ENCODE measurements around the gene ZNF581. TPM values are rescaled to one million over a fixed set of nuclear protein-coding genes. Genes with fewer than 3 reads are reported as not detected.
A peak's percentile ranks its signal among the peaks of the same experiment; 100 is the strongest.

Gene ZNF581
- total RNA-seq, 1 experiment from 2014 or later: 39.0 TPM

DNA sequence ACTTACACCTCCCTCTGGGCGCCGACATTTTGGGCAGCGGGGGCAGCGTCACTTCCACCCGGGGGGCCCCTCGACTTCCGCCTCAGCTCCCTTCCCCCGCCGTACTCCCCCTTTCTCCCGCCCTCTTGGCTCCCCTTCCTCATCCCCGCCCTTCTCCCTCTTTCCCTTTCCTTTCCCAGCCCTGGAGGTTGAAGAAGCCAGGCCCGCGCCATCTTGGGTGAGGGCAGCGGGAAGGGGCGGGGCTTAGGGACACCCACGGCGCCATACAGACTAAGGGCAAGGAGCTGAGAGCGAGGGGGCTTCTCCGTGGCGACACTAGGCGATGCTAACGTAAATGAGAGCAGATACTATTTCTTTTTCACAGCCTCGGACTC is 44.0 kb upstream of the ZNF581 start, which contains the start of gene FIZ1:
TSS of gene FIZ1 (minus strand) at position 50 of the 374 bp plus-strand sequence. CDS start 1,652 bp downstream, outside the sequence.
- BruUV-seq (replicated peaks): no TSS peak
- in situ Hi-C loops (cut with HindIII; ENCODE audit: low pct_unique_long_range_greater_than_20kb, low sequenced_read_pairs) (no loop called here), intact Hi-C loops (cut with micrococcal nuclease; ENCODE audit: unreplicated experiment) (no loop called here)
- no peaks in the 10 kb centered on the region for H3K27me3 ChIP-seq (ENCODE audit: control insufficient read depth, insufficient read depth, low read length)
- H3K9me3 ChIP-seq (ENCODE audit: control insufficient read depth, insufficient read depth, low read depth, low read length): no peaks in the 10 kb centered on the region
- CTCF ChIA-PET: interaction anchor here (0.6 to 0.8 kb wide), 2 partner anchors 20 to 30 kb away, joined by 5 to 7 read pairs; no protein-coding TSS in a partner anchor
- TF ChIP-seq POLR2AphosphoS5 (IDR thresholded peaks at IDR 0.05; ENCODE audit: low read depth, low read length) (peak; percentile 10; the same call in 1 of the 2 replicates), SIN3A (IDR thresholded peaks at IDR 0.05; ENCODE audit: borderline replicate concordance, insufficient read depth, low read depth, low read length) (peak; percentile 10; the same call in 1 of the 2 replicates), TCF7L2 (IDR thresholded peaks at IDR 0.05; ENCODE audit: low read depth, low read length) (no peak; the same call in 1 of the 2 replicates)
- TF ChIP-seq, protein P1, sequence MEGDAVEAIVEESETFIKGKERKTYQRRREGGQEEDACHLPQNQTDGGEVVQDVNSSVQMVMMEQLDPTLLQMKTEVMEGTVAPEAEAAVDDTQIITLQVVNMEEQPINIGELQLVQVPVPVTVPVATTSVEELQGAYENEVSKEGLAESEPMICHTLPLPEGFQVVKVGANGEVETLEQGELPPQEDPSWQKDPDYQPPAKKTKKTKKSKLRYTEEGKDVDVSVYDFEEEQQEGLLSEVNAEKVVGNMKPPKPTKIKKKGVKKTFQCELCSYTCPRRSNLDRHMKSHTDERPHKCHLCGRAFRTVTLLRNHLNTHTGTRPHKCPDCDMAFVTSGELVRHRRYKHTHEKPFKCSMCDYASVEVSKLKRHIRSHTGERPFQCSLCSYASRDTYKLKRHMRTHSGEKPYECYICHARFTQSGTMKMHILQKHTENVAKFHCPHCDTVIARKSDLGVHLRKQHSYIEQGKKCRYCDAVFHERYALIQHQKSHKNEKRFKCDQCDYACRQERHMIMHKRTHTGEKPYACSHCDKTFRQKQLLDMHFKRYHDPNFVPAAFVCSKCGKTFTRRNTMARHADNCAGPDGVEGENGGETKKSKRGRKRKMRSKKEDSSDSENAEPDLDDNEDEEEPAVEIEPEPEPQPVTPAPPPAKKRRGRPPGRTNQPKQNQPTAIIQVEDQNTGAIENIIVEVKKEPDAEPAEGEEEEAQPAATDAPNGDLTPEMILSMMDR (IDR thresholded peaks at IDR 0.05): no peak
- TF ChIP-seq, protein P2, sequence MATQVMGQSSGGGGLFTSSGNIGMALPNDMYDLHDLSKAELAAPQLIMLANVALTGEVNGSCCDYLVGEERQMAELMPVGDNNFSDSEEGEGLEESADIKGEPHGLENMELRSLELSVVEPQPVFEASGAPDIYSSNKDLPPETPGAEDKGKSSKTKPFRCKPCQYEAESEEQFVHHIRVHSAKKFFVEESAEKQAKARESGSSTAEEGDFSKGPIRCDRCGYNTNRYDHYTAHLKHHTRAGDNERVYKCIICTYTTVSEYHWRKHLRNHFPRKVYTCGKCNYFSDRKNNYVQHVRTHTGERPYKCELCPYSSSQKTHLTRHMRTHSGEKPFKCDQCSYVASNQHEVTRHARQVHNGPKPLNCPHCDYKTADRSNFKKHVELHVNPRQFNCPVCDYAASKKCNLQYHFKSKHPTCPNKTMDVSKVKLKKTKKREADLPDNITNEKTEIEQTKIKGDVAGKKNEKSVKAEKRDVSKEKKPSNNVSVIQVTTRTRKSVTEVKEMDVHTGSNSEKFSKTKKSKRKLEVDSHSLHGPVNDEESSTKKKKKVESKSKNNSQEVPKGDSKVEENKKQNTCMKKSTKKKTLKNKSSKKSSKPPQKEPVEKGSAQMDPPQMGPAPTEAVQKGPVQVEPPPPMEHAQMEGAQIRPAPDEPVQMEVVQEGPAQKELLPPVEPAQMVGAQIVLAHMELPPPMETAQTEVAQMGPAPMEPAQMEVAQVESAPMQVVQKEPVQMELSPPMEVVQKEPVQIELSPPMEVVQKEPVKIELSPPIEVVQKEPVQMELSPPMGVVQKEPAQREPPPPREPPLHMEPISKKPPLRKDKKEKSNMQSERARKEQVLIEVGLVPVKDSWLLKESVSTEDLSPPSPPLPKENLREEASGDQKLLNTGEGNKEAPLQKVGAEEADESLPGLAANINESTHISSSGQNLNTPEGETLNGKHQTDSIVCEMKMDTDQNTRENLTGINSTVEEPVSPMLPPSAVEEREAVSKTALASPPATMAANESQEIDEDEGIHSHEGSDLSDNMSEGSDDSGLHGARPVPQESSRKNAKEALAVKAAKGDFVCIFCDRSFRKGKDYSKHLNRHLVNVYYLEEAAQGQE (IDR thresholded peaks at IDR 0.05; ENCODE audit: insufficient read depth in 1 of 2, low read depth in 2 of 2, low read length in 1 of 2): no peak
- ATAC-seq (peak; percentile 90), DNase-seq (ENCODE audit: low read depth, low spot score) (peak; percentile 94)
- H3K36me3 ChIP-seq (ENCODE audit: control insufficient read depth, insufficient read depth, low read length): no peaks in the 10 kb centered on the region; the same call in 1 of the 2 replicates
- peak within 1 kb of the TSS; percentile 100 for H3K27ac ChIP-seq (ENCODE audit: low read length)
- H3K4me3 ChIP-seq (ENCODE audit: low read depth in 2 of 2, low read length in 2 of 2): peak within 1 kb of the TSS; percentile 79 to 85
- POLR2A ChIA-PET: interaction anchor here (0.5 to 1.6 kb wide), 7 partner anchors 10 to 192 kb away, joined by 3 to 12 read pairs (median 4); partner anchors contain the start of gene ZNF579
- peaks cover 14% of the 10 kb centered on the region for H3K4me1 ChIP-seq (ENCODE audit: control insufficient read depth, insufficient read depth, low read length)

- in situ Hi-C loops (cut with HindIII; ENCODE audit: low pct_unique_long_range_greater_than_20kb, low sequenced_read_pairs) (no loop called here), intact Hi-C loops (cut with micrococcal nuclease; ENCODE audit: unreplicated experiment) (no loop called here)
- DNase-seq (ENCODE audit: low read depth, low spot score) (no peak), ATAC-seq (peak; percentile 70)
- POLR2A ChIA-PET: interaction anchor here (0.5 to 1.6 kb wide), 4 partner anchors 10 to 174 kb away, joined by 3 to 10 read pairs (median 4); partner anchors contain the start of gene ZNF579
- no peaks in the 10 kb centered on the region; the same call in 1 of the 2 replicates for H3K36me3 ChIP-seq (ENCODE audit: control insufficient read depth, insufficient read depth, low read length)
- CTCF ChIA-PET: no interaction called here
- no peaks in the 10 kb centered on the region for H3K27me3 ChIP-seq (ENCODE audit: control insufficient read depth, insufficient read depth, low read length)
- H3K4me1 ChIP-seq (ENCODE audit: control insufficient read depth, insufficient read depth, low read length): peaks cover 14% of the 10 kb centered on the region
- no TSS peak for BruUV-seq (replicated peaks)
- TF ChIP-seq, protein P1 (IDR thresholded peaks at IDR 0.05): no peak
- peak; percentile 70 for TF ChIP-seq POLR2AphosphoS5 (IDR thresholded peaks at IDR 0.05; ENCODE audit: low read depth, low read length)
- H3K4me3 ChIP-seq (ENCODE audit: low read depth in 2 of 2, low read length in 2 of 2): peak within 1 kb of the TSS; percentile 79 to 85
- H3K27ac ChIP-seq (ENCODE audit: low read length): peak within 1 kb of the TSS; percentile 100
- no peaks in the 10 kb centered on the region for H3K9me3 ChIP-seq (ENCODE audit: control insufficient read depth, insufficient read depth, low read depth, low read length)
These were observed 43.4 kb upstream of the ZNF581 start, which contains the start of gene ZNF524 for GRCh38 chr19:55599842-55600661. ZNF524 (plus strand) TSS chr19:55600288; CDS start chr19:55602113, 1,825 bp downstream.
